Measurements from ENCODE around the gene ARIH2. TPM values are rescaled to one million over a fixed set of nuclear protein-coding genes. Genes with fewer than 3 reads are reported as not detected.

Gene ARIH2
- total and polyA plus RNA-seq, 2 of the 4 experiments (the other 2 are of a cell fraction) = 62.3 to 93.7 TPM

DNA sequence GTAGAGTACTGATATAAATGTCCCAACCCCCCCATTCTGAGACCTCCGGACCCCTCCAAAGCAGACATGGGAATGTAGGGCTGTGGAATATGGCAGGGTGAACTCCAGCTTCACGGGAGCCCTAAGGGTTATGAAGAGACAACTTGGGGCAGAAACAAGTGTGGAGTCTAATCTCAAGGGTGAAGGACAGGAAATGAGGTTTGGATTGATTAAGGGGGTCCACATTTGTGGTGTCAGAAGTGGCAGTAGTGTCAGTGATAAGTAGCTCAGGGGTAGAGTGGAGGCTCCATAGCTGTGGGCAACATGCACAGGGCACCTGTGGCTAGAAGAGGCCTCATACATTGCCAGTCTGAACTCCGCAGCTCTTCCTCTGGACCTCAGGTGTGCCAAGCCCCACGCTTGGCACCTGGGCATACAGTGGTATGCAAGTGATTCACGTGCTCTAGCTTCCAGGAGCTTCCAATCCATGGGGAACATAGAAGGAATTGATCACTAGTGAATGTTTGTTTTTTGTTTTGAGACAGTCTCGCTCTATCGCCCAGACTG lies 67.3 kb downstream of the ARIH2 start:
- in situ Hi-C loops (cut with MboI; ENCODE audit: low sequenced_read_pairs) = no loop called here

More for the DNA sequence above, 67.3 kb downstream of the ARIH2 start:
- H4K20me1 ChIP-seq (ENCODE audit: insufficient read depth, low read length) = no peaks in the 10 kb centered on the region
- ATAC-seq (ENCODE audit: low read depth) = no peak
- H3K4ac ChIP-seq (ENCODE audit: low read depth, low read length) = no peak overlapping the region
- H2AFZ ChIP-seq (replicated peaks; ENCODE audit: low read length, poor library complexity) = no peak overlapping the region
- H3K9me1 ChIP-seq (ENCODE audit: insufficient read depth, low read length) = no peaks in the 10 kb centered on the region
- H3K14ac ChIP-seq (replicated peaks; ENCODE audit: low read depth, low read length) = no peak overlapping the region
- DNase-seq = no peak
- TF ChIP-seq NFE2L2 (IDR thresholded peaks at IDR 0.05; ENCODE audit: low read depth, low read length) = no peak
- no peak for TF ChIP-seq RAD21 (IDR thresholded peaks at IDR 0.05; ENCODE audit: low read length)
- TF ChIP-seq, protein P1, sequence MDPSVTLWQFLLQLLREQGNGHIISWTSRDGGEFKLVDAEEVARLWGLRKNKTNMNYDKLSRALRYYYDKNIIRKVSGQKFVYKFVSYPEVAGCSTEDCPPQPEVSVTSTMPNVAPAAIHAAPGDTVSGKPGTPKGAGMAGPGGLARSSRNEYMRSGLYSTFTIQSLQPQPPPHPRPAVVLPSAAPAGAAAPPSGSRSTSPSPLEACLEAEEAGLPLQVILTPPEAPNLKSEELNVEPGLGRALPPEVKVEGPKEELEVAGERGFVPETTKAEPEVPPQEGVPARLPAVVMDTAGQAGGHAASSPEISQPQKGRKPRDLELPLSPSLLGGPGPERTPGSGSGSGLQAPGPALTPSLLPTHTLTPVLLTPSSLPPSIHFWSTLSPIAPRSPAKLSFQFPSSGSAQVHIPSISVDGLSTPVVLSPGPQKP (IDR thresholded peaks at IDR 0.05; ENCODE audit: borderline replicate concordance, low read depth, low read length) = no peak
- no peak for TF ChIP-seq SMC3 (IDR thresholded peaks at IDR 0.05; ENCODE audit: low read depth, low read length)
- no peak for TF ChIP-seq FOS (IDR thresholded peaks at IDR 0.05; ENCODE audit: low read depth, low read length)
- no peak for TF ChIP-seq BHLHE40 (IDR thresholded peaks at IDR 0.05; ENCODE audit: low read depth, low read length)
- H2BK15ac ChIP-seq (ENCODE audit: low read depth, low read length) = no peak overlapping the region
- no peaks in the 10 kb centered on the region for H3K27me3 ChIP-seq (ENCODE audit: control insufficient read depth, insufficient read depth, low read length)
- no peak overlapping the region for H2BK120ac ChIP-seq (ENCODE audit: low read depth, low read length)
- WGBS, 2 experiments (ENCODE audit: extremely low coverage in 2 of 2, insufficient read length in 1 of 2) = 63% methylated on average over 2 of the region's 7 CpGs; no CpG with 5 or more reads in 1 of the 2 experiments
- no peak overlapping the region for H4K91ac ChIP-seq (ENCODE audit: insufficient read depth, low read depth, low read length)
- H2AK9ac ChIP-seq (replicated peaks; ENCODE audit: low read depth, low read length, poor library complexity) = no peak overlapping the region
- no peak overlapping the region for H3K18ac ChIP-seq (ENCODE audit: low read depth, low read length)
- H3K27ac ChIP-seq (ENCODE audit: insufficient read depth, low read length) = no peak overlapping the region
- H4K5ac ChIP-seq (ENCODE audit: low read depth, low read length) = no peak overlapping the region
- H3K4me1 ChIP-seq (ENCODE audit: control insufficient read depth, insufficient read depth, low read length) = peaks cover 5% of the 10 kb centered on the region
- H2BK20ac ChIP-seq (ENCODE audit: low read depth, low read length) = no peak overlapping the region
- no TSS peak for BruUV-seq (replicated peaks)
- H3K23ac ChIP-seq (ENCODE audit: low read depth, low read length) = no peak overlapping the region
- H3K36me3 ChIP-seq (ENCODE audit: control insufficient read depth, insufficient read depth, low read length) = peaks cover 35% of the 10 kb centered on the region
- H3K9ac ChIP-seq (ENCODE audit: low read depth, low read length) = no peak overlapping the region
- no peak overlapping the region for H3K4me2 ChIP-seq (ENCODE audit: low read depth, low read length)
- ChIA-PET CTCF (no interaction called here), POLR2A (ENCODE audit: unreplicated experiment) (no interaction called here)
- no peak overlapping the region for H3K56ac ChIP-seq (ENCODE audit: extremely low read depth, insufficient read depth, low read length)
- intact Hi-C loops (cut with micrococcal nuclease) = no loop called here
- no peak overlapping the region for H4K8ac ChIP-seq (ENCODE audit: low read depth in 2 of 2, low read length in 2 of 2)
- no peaks in the 10 kb centered on the region for H3K9me3 ChIP-seq (ENCODE audit: control insufficient read depth, insufficient read depth, low read length)
- no peak overlapping the region for H2AK5ac ChIP-seq (ENCODE audit: low read depth, low read length)
- dilution Hi-C loops (cut with HindIII; ENCODE audit: low sequenced_read_pairs, unreplicated experiment) = no loop called here
- peaks cover 26 to 28% of the 10 kb centered on the region in 2 experiments for H3K79me1 ChIP-seq (ENCODE audit: low read depth in 1 of 2, low read length in 2 of 2)
- H3K4me3 ChIP-seq (ENCODE audit: insufficient read depth, low read depth, low read length) = no peak overlapping the region
- no peak overlapping the region for H2BK5ac ChIP-seq (ENCODE audit: low read depth, low read length, poor library complexity, severe bottlenecking)

Data from IMR-90 (cell line).